HG02642 (cell line): ENCODE data around the gene LASP1NB.
"Not testable (repeated sequence)": the region's sequence is repeated elsewhere in the genome, so short reads cannot be mapped to it uniquely, and the experiment has no call there.

Source experiments
- ATAC-seq: cut with Tn5 transposase; IDR thresholded peaks from one replicate; pipeline ENCODE4 v1.9.1; 2021; ENCODE audit warnings: mild to moderate bottlenecking; ENCODE audit not compliant: unreplicated experiment, poor library complexity

Gene LASP1NB

DNA sequence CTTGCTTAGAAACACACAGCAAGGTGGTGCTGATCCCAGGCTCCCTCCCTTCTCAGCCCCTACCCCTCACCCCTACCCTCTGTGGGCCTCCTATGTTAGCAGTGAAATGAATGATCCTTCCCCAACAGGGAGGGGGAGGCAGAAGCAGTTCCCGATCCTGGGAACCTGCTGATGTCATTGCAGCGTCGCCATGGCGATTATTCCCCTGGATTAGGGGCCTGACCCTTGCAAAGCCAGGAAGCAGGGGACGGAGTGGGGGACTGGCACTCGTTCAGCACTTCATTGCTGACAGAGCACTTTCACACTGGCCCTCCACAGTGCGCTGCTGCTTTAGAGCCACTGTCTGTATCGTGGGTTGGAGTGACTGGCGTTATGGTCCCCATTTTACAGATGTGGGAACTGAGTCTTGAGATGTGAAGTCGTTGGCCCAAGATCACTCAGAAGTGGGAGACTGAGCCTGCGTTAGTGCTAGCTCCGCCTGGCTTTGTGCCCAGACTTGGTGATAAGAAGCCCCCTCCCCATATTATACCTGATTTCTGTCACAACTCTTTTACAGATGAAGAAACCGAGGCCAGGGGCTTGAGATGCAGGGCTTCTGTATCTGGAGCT, 29.0 kb upstream of the LASP1NB start:
- ATAC-seq: no peak

DNA sequence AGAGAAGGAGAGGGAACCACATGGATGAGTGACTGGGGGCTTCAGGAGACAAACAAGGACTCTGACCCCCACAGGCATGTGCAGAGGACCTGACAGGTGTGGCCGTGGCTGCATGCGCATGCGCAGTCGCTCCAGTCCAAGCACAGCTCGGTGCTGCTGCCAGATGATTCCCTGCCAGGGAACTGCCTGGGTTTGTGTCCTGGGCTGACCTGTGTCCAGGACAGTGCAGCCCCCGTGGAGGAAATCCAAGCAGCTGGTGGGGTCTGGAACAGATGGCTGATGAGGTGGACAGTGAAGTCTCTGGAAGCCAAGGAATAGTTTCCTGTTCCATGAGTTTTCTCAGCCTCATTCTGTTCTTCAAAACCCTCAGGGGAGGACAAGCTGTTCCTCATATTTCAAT, 28.2 kb upstream of the LASP1NB start:
- ATAC-seq: no peak

GRCh38 chr17:38897671-38898290, 27.6 kb upstream of the LASP1NB start:
- no peak for ATAC-seq

- ATAC-seq: peak; percentile 21
Observed at GRCh38 chr17:38898291-38898679, 27.1 kb upstream of the LASP1NB start.

- ATAC-seq: peak; percentile 81
Observed at GRCh38 chr17:38898812-38899348, 26.5 kb upstream of the LASP1NB start.

DNA sequence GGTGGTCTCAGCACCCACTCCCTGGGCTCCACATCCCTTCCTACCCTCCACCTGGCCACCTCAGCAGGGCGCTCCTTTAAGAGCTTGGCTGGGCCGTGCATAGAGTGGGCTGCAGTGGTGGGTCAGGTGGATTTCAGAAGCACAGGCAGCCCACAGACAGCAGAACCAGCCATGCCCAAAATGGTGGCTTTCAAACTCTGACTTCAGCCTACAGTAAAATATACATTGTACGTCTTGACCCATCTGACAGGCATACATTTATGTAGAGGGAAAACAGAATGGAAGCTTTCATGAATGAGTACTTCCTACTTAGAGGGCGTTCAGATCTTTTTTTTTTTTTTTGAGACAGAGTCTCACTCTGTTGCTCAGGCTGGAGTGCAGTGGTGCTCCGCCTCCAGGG, 26.0 kb upstream of the LASP1NB start:
- ATAC-seq: no peak

DNA sequence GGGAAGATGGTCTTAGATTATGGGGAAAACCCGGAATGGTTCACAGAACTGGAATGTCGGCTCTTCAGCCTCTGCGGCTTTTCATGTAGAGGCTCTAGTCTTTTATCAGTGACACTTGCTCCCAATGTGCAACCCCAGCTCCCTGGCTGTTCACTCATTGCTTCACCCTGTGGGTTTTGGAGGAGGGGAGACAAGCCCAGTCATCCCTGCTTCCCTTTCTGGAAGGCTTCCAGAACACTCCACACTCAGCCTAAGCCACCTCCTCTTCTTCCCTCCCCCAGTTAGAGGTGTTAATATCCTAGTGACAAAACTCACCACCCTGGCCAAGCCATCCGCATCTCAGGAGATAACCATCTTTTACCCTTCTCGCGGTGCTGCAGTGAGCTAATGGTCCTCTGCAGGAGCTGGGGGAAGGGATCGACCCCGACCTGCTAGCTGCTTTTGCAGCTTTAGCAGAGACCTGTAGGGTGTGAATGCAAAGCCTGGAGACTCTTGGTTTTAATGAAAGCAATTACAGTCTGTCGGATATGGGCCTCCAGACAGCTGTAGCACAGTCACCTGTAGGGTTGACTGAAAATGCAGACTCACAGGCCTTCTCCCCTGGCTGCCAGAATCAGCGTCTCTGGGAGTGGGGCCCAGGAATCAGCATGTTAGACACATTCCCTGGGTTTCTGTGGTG, 24.3 kb upstream of the LASP1NB start:
- ATAC-seq: no peak

GRCh38 chr17:38903404-38903803, 22.0 kb upstream of the LASP1NB start:
- ATAC-seq: no peak

DNA sequence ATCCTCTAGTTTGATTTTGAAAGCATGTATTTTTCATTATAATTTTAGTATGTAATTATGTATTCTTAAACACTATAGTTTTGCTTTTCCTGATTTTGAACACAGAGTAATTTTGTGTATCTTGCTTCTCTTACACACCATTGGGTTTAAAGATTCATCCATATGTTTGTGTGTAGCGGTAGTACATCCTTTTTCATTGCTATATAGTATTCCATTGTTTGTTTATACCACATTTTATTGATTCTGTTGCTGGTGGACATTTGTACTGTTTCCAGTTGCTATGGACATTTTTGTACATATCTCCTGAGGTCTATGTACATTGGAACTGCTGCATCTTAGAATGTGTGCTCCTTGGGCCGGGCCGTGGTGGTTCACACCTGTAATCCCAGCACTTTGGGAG, 20.5 kb upstream of the LASP1NB start:
- ATAC-seq: no peak

- no peak for ATAC-seq
Observed at GRCh38 chr17:38905375-38905774, 20.0 kb upstream of the LASP1NB start.

GRCh38 chr17:38906460-38907228, 18.8 kb upstream of the LASP1NB start:
- ATAC-seq: no peak

DNA sequence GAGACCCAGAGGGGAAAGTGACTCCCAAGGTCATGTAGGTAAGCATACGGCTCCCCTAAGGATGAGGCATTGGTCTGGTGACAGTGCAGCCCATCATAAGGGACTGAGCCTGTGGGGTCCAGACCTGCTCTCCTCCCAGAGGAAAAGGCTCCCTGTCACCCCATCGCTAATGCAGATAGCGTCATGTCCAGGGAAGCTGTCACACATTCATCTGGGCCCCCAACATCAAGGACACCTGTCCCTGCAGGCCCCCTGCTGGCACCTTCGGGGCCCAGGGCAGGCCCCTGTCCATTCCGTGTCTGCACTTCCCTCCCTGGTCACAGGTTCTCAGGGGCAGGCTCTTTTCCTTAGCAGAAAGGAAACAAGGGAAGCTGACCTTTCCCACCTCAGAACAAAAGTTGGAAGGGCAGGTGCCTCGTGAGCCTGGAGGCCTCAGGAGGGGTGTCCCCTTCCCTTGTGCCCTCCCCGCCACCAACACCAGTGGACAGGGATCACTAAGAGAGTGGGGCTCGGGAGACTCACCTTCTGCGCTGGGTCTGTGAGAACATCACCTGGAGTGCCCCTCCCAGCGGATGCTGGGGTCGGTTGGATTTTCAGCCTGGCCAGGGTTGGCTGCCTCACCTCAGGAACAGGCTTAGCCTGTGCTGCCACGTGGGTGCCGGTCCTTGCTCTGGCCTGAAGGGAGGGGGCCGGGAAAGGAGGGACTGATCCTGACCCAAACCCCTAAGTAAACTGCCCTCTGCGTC, 17.3 kb upstream of the LASP1NB start:
- no peak for ATAC-seq

- ATAC-seq: no peak
Observed at GRCh38 chr17:38908676-38909181, 16.7 kb upstream of the LASP1NB start.

GRCh38 chr17:38910325-38910724, 15.1 kb upstream of the LASP1NB start:
- ATAC-seq: no peak

GRCh38 chr17:38911081-38911730, 14.2 kb upstream of the LASP1NB start:
- ATAC-seq: no peak

DNA sequence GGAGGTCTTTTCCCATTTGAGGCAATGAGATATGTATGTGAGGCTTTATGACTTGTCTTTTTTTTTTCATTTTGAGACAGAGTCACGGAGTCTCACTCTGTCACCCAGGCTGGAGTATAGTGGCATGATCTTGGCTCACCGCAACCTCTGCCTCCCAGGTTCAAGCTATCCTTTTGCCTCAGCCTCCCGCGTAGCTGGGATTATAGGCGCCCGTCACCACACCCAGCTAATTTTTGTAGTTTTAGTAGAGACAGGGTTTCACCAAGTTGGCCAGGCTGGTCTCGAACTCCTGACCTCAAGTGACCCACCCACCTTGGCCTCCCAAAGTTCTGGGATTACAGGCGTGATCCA, 13.7 kb upstream of the LASP1NB start:
- ATAC-seq: not testable (repeated sequence)

- no peak for ATAC-seq
Observed at GRCh38 chr17:38912221-38912813, 13.1 kb upstream of the LASP1NB start.

- no peak for ATAC-seq
Observed at GRCh38 chr17:38914741-38915638, 10.4 kb upstream of the LASP1NB start.
